Small intestine (tissue), 7 donors: ENCODE measurements around the gene RUSC1. TPM values are rescaled to one million over a fixed set of nuclear protein-coding genes. Genes with fewer than 3 reads are reported as not detected.
A peak's percentile ranks its signal among the peaks of the same experiment; 100 is the strongest.
"Not testable (repeated sequence)": the region's sequence is repeated elsewhere in the genome, so short reads cannot be mapped to it uniquely, and the experiment has no call there.

Experiments
- DNase-seq, 2 donors: peaks; one replicate each; pipeline versions ENCODE4 v3.0.0 to v3.0.0-alpha.2; 2013
- FAIRE-seq: peaks from 2 replicates; lab custom pipeline; 2012; peaks lifted over from hg19 to GRCh38; lab: Jason Lieb, UNC
- H3K27ac ChIP-seq, 3 donors: one replicate each; pipeline ENCODE4 v1.5.1; 2013; ENCODE audit warnings: low read length in 2 of 3, mild to moderate bottlenecking in 2 of 3, control low read depth in 1 of 3, inconsistent platforms in 1 of 3, low read depth in 1 of 3, moderate library complexity in 1 of 3
- H3K27me3 ChIP-seq, 3 donors: one replicate each; pipeline ENCODE4 v1.6.1; 2013; ENCODE audit warnings: low read length in 3 of 3, inconsistent platforms in 1 of 3; ENCODE audit not compliant: control insufficient read depth in 3 of 3, insufficient read depth in 3 of 3
- H3K36me3 ChIP-seq, 3 donors: one replicate each; pipeline ENCODE4 v1.6.1; 2013; ENCODE audit warnings: low read length in 3 of 3, inconsistent platforms in 1 of 3, low read depth in 1 of 3, mild to moderate bottlenecking in 1 of 3, moderate library complexity in 1 of 3; ENCODE audit not compliant: control insufficient read depth in 3 of 3, insufficient read depth in 2 of 3
- H3K4me1 ChIP-seq, 3 donors: one replicate each; pipeline ENCODE4 v1.6.1; 2013; ENCODE audit warnings: low read length in 2 of 3, inconsistent platforms in 1 of 3, low read depth in 1 of 3, mild to moderate bottlenecking in 1 of 3, moderate library complexity in 1 of 3; ENCODE audit not compliant: control insufficient read depth in 3 of 3, insufficient read depth in 2 of 3
- H3K4me3 ChIP-seq, 3 donors: one replicate each; pipeline ENCODE4 v1.5.1; 2013; ENCODE audit warnings: low read length in 3 of 3, control low read depth in 1 of 3, inconsistent platforms in 1 of 3, low read depth in 1 of 3, mild to moderate bottlenecking in 1 of 3, moderate library complexity in 1 of 3
- H3K9me3 ChIP-seq, 2 donors: one replicate each; pipeline ENCODE4 v1.6.1; 2013; ENCODE audit warnings: low read depth in 1 of 2, low read length in 1 of 2; ENCODE audit not compliant: control insufficient read depth in 2 of 2, insufficient read depth in 1 of 2
- WGBS, 3 donors: extraction: QIAGEN DNeasy Blood & Tissue Kit; methylation state at CpG; one replicate each; pipeline ENCODE4 v1.1.7; 2013; 5-methylcytosine and 5-hydroxymethylcytosine counted together
- polyA plus RNA-seq, 4 donors: library from polyadenylated mRNA; stranded (reverse) in 3 of 4; unstranded in 1 of 4; fragments of 200-250 nt in 3 of 4; fragments of 120-200 nt in 1 of 4; gene quantifications; one replicate each; pipeline versions ENCODE4 v1.2.1 to v1.2.3, GENCODE V29; 2013
- donor health status: healthy with polysubstance abuse.
- donor health status: control.
- donor health status: control.
- donor health status: Bipolar disorder and iron deficiency.
- donor health status: healthy.

The RUSC1 gene
- polyA plus RNA-seq, 4 donors: 32.7 to 60.8 (median 44.6) TPM

- Histone ChIP-seq H3K27me3 (no peaks in the 10 kb centered on the region), H3K4me1 (peaks cover 0 to 35% (median 7%) of the 10 kb centered on the region in 3 donors), H3K9me3 (no peaks in the 10 kb centered on the region), H3K4me3 (peak overlapping the region; percentile 82 to 93 (median 87)), H3K36me3 (peaks cover 0 to 48% (median 3%) of the 10 kb centered on the region in 3 donors), H3K27ac (peak overlapping the region; percentile 80 to 98 (median 97))
- peak; percentile 94 to 96 for DNase-seq
- 0% methylated on average over 22 to 29 of the region's 29 CpGs for WGBS, 3 donors
- no peak for FAIRE-seq
Measured at GRCh38 chr1:155323729-155324036, 3.0 kb downstream of the RUSC1 start.

- peak; percentile 97 to 99 for DNase-seq
- FAIRE-seq: no peak
- H3K36me3 ChIP-seq: peaks cover 0 to 50% (median 3%) of the 10 kb centered on the region in 3 donors
- peak overlapping the region; percentile 80 to 98 (median 97) for H3K27ac ChIP-seq
- WGBS, 3 donors: 0% methylated on average over 33 to 44 of the region's 44 CpGs
- H3K4me3 ChIP-seq: peak overlapping the region; percentile 82 to 93 (median 87)
- peaks cover 0 to 35% (median 7%) of the 10 kb centered on the region in 3 donors for H3K4me1 ChIP-seq
- no peaks in the 10 kb centered on the region for H3K9me3 ChIP-seq
- no peaks in the 10 kb centered on the region for H3K27me3 ChIP-seq
Measured at GRCh38 chr1:155324037-155324716, 3.5 kb downstream of the RUSC1 start.

- Histone ChIP-seq H3K4me3 (peak overlapping the region; percentile 82 to 93 (median 87)), H3K4me1 (peaks cover 0 to 30% (median 7%) of the 10 kb centered on the region in 3 donors), H3K27ac (peak overlapping the region; percentile 76 to 98 (median 77)), H3K36me3 (peaks cover 1 to 48% (median 3%) of the 10 kb centered on the region in 3 donors), H3K27me3 (no peaks in the 10 kb centered on the region), H3K9me3 (no peaks in the 10 kb centered on the region)
- DNase-seq (peak; percentile 71 to 84), FAIRE-seq (no peak)
- WGBS, 3 donors: 3 to 13% (median 9%) methylated on average over 47 to 59 of the region's 59 CpGs
Measured at GRCh38 chr1:155324717-155325602, 4.3 kb downstream of the RUSC1 start.

GRCh38 chr1:155325603-155325893, 4.9 kb downstream of the RUSC1 start:
- Histone ChIP-seq H3K4me3 (peak overlapping the region; percentile 82 to 93 (median 87)), H3K36me3 (peaks cover 6 to 50% (median 7%) of the 10 kb centered on the region in 3 donors), H3K27me3 (no peaks in the 10 kb centered on the region), H3K4me1 (peaks cover 0 to 24% (median 7%) of the 10 kb centered on the region in 3 donors), H3K27ac (peak overlapping the region in 2 of 3 donors; percentile 77 to 98), H3K9me3 (no peaks in the 10 kb centered on the region)
- DNase-seq (no peak), FAIRE-seq (no peak)
- 10 to 52% (median 15%) methylated on average over 6 of the region's 6 CpGs for WGBS, 3 donors

- DNase-seq: no peak
- Histone ChIP-seq H3K4me1 (peaks cover 0 to 23% (median 7%) of the 10 kb centered on the region in 3 donors), H3K36me3 (peaks cover 6 to 53% (median 7%) of the 10 kb centered on the region in 3 donors), H3K27ac (no peak overlapping the region), H3K4me3 (no peak overlapping the region), H3K27me3 (no peaks in the 10 kb centered on the region), H3K9me3 (no peaks in the 10 kb centered on the region)
- no peak for FAIRE-seq
- 79 to 91% (median 81%) methylated on average over 6 of the region's 6 CpGs for WGBS, 3 donors
Measured at GRCh38 chr1:155326020-155326526, 5.4 kb downstream of the RUSC1 start.

- Histone ChIP-seq H3K36me3 (peaks cover 7 to 55% (median 10%) of the 10 kb centered on the region in 3 donors), H3K27me3 (no peaks in the 10 kb centered on the region), H3K4me1 (peaks cover 0 to 19% (median 1%) of the 10 kb centered on the region in 3 donors), H3K9me3 (no peaks in the 10 kb centered on the region), H3K4me3 (no peak overlapping the region), H3K27ac (no peak overlapping the region)
- no peak for FAIRE-seq
- 86 to 95% (median 89%) methylated on average over 7 of the region's 7 CpGs for WGBS, 3 donors
- no peak for DNase-seq
Measured at GRCh38 chr1:155326631-155327037, 5.9 kb downstream of the RUSC1 start.

GRCh38 chr1:155327981-155328380, 7.3 kb downstream of the RUSC1 start:
- Histone ChIP-seq H3K4me3 (no peak overlapping the region), H3K4me1 (peaks cover 0 to 9% (median 0%) of the 10 kb centered on the region in 3 donors), H3K9me3 (no peaks in the 10 kb centered on the region), H3K27me3 (no peaks in the 10 kb centered on the region), H3K27ac (no peak overlapping the region), H3K36me3 (peaks cover 7 to 59% (median 10%) of the 10 kb centered on the region in 3 donors)
- DNase-seq: no peak
- 88 to 94% (median 92%) methylated on average over 4 of the region's 4 CpGs for WGBS, 3 donors
- FAIRE-seq: no peak

GRCh38 chr1:155328856-155329255, 8.2 kb downstream of the RUSC1 start:
- not testable (repeated sequence) for FAIRE-seq, H3K9me3 ChIP-seq, H3K4me3 ChIP-seq, DNase-seq, H3K4me1 ChIP-seq, H3K27me3 ChIP-seq, H3K27ac ChIP-seq
- WGBS, 3 donors: 86 to 94% (median 87%) methylated on average over 7 of the region's 7 CpGs
- H3K36me3 ChIP-seq: peaks cover 7 to 61% (median 10%) of the 10 kb centered on the region in 3 donors
